DMS79 (cell line): ENCODE measurements around the gene IQCF6.
"Not testable (repeated sequence)": the region's sequence is repeated elsewhere in the genome, so short reads cannot be mapped to it uniquely, and the experiment has no call there.

Source experiments
- DNase-seq: peaks from one replicate; lab custom pipeline; 2025; lab: John Stamatoyannopoulos, UW

Gene IQCF6

DNA sequence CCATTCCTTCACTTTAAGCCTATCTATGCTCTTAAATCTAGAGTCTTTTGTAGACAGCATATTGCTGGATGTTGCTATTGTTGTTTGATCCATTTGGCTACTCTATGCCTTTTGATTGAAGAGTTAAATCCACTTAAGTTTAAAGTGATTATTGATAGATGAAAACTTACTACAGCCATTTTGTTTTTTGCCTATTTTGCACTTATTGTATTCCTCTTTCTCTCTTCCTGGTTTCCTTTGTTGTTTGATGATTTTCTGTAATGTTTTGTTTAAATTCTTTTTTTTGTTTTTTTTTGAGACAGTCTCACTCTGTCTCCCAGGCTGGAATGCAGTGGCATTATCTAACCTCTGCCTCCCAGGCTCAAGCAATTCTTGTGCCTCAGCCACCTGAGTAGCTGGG is 19.8 kb downstream of the IQCF6 start:
- DNase-seq = no peak

DNA sequence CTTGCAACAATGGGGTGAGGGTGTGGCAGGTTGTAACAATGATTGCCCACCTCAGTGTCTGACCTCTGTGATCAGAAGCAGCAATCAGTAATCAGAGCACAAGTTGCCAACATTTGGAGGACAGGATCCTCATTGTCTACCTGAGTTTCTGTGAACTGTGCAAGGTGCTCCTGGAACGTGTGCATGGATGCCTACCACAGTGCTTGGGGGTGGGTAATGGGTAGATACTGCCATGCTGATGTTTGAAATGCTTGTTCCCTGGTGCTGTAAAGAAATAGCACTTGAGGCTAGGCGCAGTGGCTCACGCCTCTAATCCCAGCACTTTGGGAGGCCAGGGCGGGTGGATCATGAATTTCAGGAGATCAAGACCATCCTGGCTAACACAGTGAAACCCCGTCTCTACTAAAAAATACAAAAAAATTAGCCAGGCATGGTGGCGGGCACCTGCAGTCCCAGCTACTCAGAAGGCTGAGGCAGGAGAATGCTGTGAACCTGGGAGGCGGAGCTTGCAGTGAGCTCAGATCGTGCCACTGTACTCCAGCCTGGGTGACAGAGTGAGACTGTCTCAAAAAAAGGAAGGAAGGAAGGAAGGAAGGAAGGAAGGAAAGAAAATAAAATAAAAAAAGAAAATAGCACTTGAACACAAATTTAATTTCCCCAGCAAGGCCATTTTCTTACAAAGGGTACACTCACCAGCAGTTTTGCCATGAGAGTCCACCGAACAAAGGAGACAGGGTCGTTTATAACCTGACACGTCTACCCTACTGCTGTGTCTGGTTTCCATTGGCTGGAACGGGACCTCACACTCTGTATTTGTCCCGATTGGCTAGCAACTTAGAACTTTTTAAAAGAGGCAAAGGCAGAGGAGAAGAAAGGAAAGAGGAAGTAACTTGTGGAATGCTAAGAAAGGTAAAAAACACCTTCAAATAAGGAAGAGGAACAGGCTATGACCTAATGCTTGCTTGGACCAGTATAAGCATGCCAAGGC is 25.0 kb downstream of the IQCF6 start:
- DNase-seq = not testable (repeated sequence)

DNA sequence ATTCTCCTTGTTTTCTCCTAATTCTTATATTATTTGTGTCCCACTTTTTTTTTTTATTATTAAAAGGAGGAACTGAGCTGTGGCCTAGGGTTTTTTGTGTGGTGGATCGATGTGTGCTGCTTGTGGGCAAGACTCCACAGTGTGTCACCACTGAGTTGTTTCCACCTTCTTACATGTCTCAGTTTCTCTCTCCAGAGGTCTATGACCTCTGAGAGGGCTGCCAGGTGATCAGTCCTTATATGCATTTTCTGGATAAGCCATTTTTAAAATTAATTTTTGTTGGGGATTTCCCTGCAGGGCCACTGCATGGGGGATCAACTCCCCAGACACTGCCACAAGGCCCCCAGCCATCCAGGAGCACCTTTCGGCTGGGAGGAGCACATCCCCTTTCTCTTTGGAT is 27.8 kb downstream of the IQCF6 start:
- DNase-seq = no peak

DNA sequence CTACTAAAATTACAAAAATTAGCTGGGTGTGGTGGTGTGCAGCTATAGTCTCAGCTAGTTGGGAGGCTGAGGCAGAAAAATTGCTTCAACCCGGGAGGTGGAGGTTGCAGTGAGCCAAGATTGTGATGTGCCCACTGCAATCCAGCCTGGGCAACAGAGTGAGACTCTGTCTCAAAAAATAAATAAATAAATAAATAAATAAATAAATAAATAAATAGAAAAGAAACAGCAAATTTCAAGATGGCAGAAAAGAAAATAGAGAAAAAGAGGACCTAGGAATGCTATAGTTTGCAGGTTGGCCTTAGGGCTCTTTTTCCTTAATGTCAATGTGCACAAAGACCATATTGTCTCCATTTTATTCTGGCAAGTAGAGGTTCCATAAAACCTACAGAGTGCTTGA is 28.2 kb downstream of the IQCF6 start:
- no peak for DNase-seq

DNA sequence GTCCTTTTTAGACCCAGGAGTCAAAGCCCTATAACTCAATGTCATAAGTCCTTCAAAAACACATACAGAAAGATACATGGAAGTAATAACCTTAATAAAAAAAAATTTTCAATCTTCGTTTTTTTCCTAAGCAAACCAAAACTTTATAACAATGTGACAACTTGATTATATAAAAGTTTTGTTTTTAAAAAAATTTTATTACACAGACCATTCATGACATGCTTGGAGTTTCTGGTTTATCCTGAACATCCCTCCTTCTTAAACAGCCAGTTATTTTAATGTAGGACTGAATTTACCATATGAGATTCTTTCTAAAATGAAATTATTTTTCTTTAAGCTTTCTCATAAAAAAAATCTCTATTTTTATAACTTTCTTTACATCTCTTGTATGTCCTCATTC is 30.7 kb downstream of the IQCF6 start:
- no peak for DNase-seq

DNA sequence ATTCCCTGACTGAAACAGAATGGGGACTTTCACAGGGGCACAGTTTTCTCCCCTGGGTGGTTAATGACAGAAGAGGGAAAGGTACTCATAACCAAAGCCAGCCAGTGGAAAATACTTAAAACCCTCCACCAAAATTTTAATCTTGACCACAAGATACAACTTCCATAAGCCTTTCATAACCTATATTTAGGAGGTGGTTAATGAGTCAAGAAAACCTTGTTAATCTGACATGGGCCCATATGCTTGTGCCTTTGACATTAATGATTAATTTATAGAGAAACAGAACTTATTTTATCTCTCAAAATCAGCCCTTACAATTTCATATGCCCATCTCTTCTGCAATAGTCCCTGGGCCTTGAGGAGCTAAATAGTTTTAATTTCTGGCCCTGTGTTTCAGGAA is 31.2 kb downstream of the IQCF6 start:
- no peak for DNase-seq

DNA sequence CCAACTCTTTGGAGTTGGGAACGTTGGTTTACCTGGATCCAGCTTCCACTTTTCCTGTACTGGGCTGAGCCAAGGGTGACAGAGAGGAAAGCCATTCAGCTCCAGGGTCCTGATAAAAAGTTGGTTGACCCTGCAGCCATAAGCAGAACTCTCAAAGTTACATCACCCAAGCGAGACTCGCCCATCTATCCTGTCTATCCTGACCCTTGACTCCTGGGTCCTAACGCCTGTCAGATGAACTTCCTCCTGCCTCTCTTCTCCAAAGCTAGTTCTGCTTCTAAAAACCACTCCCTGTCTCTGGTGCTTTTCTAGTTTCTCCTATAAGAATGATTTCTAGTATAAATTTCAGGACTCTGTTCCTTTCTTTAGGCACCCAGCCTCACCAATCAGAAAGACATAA is 36.1 kb downstream of the IQCF6 start:
- not testable (repeated sequence) for DNase-seq

DNA sequence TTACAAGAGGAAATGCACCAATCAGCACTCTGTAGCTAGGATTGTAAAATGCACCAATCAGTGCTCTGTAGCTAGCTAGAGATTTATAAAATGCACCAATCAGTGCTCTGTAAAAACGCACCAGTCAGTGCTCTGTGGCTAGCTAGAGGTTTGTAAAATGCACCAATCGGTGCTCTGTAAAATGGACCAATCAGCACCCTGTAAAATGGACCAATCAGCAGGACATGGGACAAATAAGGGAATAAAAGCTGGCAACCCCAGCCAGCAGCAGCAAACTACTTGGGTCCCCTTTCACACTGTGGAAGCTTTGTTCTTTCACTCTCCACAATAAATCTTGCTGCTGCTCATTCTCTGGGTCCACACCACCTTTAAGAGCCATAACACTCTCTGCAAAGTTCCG is 36.7 kb downstream of the IQCF6 start:
- DNase-seq = not testable (repeated sequence)

DNA sequence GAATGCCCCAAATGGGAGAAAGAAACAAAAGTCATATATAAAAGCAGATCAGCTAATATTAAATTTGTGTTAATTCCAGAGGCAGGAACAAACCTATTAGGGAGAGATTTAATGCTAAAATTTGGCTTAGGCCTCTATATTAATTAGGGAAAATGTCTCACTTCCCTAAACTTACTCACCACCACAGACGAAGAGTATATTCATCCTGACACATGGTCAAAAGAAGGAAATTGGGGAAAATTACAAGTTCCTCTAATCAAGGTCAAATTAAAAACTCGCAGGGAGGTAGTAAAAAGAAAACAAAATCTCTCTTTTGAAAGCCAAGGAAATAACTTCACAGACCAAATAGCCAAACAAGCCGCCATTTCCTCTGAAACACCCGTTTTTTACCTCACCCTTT is 39.9 kb downstream of the IQCF6 start:
- no peak for DNase-seq

DNA sequence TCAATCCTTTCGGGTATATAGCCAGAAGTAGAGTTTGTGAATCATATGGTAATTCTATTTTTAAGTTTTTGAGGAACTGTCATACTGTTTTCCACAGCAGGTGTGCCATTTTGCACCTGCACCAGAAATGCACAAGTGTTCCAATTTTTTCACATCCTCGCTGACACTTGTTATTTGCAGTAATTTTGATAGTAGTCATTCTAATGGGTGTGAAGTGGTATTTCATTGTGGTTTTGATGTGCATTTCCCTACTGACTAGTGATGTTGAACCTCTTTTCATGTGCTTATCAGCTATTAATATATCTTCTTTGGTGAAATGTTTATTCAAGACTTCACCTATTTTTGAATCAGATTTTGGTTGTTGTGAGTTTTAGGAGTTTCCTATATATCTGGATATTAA is 43.1 kb downstream of the IQCF6 start:
- DNase-seq = no peak

DNA sequence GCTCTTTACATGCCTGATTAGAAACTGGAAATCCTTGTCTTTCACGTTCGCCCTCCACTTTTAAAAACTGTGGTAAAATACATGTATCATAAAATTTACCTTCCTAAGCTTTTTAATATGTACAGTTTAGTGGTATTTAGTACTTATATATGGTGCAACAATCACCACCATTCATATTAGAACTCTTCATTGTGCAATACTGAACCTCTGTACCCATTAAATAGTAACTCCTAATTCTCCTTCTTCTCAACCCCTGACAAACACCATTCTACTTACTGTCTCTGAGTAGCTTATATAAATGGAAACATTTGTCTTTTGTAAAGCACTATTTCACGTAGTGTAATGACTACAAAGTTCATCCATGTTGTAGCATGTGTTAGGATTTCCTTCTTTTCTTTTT is 44.0 kb downstream of the IQCF6 start:
- DNase-seq = no peak

DNA sequence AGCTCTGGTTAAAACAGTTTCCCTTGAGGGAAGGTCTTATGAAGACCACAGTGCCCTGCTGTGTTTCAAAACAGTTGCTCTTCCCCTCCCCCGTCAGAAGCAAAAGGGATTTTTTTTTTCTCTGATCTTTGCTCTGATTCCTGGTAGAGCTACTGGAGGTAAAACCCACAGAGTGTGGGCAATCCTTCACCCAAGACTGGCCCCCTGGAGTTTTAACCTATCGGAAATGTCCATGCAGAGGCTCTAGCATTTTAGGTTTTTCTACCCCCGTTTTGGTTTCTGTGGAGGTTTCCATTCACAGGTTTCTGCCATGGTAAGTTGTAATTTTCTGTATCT is 44.5 kb downstream of the IQCF6 start:
- no peak for DNase-seq

DNA sequence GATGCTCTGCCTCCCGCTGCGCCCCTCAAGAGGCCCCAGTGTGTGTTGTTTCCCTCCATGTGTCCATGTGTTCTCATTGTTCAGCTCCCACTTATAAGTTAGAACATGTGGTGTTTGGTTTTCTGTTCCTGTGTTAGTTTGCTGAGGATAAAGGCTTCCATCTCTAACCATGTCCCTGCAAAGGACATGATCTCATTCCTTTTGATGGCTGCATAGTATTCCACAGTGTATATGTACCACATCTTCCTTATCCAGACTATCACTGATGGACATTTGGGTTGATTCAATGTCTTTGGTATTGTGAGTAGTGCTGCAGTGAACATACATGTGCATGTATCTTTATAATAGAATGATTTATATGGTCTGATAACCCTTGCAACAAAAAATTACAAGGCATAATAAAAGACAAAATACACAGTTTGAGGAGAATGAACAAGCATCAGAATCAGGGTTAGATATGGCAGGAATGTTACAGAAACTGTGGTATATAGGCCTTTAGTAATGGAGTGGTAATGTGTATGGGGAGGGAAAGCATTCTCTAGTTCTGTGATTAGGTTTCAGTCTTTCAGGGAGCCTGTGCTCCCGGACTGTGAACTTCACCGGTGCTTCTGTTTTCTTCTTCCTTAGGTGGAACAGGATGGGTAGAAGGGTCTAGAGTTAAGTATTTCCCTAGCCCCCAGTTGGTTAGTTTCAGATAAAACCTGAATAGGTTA is 45.0 kb downstream of the IQCF6 start:
- DNase-seq = no peak

DNA sequence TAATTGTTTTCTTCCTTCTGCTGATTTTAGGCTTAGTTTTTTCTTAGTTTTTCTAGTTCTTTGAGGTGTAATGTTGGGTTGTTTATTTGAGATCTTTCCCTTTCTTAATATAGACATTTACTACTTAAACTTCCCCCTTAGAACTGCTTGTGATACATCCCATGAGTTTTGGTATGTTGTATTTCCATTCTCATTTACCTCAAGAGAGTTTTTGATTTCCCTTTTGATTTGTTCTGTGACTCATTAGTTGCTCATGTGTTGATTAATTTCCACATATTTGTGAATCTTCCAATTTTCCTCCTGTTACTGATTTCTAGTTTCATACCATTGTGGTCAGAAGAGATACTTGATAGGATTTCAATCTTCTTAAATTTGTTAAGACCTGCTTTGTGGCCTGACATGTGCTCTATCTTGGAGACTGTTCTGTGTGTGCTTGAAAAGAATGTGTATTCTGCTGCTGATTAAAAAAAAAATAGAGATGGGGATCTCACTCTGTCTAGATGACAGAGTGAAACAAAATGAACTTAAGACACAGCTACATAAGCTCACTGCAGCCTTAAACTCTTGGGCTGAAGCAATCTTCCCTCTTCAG is 49.9 kb downstream of the IQCF6 start:
- DNase-seq = no peak
